HG03432 (cell line): ENCODE data around the gene KIAA1328.

Source experiments
- ATAC-seq: cut with Tn5 transposase; IDR thresholded peaks from one replicate; pipeline ENCODE4 v1.9.1; 2021; ENCODE audit warnings: mild to moderate bottlenecking, moderate library complexity; ENCODE audit not compliant: unreplicated experiment

Gene KIAA1328

GRCh38 chr18:37249171-37249886 is 420.4 kb downstream of the KIAA1328 start:
- no peak for ATAC-seq

- ATAC-seq: no peak
Measured at GRCh38 chr18:37249895-37250618, 421.1 kb downstream of the KIAA1328 start.

- no peak for ATAC-seq
Measured at GRCh38 chr18:37251679-37252078, 422.8 kb downstream of the KIAA1328 start.

GRCh38 chr18:37252342-37252741 is 423.4 kb downstream of the KIAA1328 start:
- ATAC-seq: no peak

- ATAC-seq: no peak
Measured at GRCh38 chr18:37252854-37253393, 424.0 kb downstream of the KIAA1328 start.

- ATAC-seq: peak; percentile 52
Measured at GRCh38 chr18:37253394-37254235, 424.7 kb downstream of the KIAA1328 start.

GRCh38 chr18:37254236-37254754 is 425.4 kb downstream of the KIAA1328 start:
- ATAC-seq: peak; percentile 14

GRCh38 chr18:37254973-37255372 is 426.0 kb downstream of the KIAA1328 start:
- ATAC-seq: no peak

- no peak for ATAC-seq
Measured at GRCh38 chr18:37258131-37258530, 429.2 kb downstream of the KIAA1328 start.

- no peak for ATAC-seq
Measured at GRCh38 chr18:37258819-37259218, 429.9 kb downstream of the KIAA1328 start.

GRCh38 chr18:37259711-37260110 is 430.8 kb downstream of the KIAA1328 start:
- no peak for ATAC-seq

- ATAC-seq: no peak
Measured at GRCh38 chr18:37260367-37261093, 431.6 kb downstream of the KIAA1328 start.

- ATAC-seq: no peak
Measured at GRCh38 chr18:37261246-37261840, 432.4 kb downstream of the KIAA1328 start.

- ATAC-seq: no peak
Measured at GRCh38 chr18:37261988-37262387, 433.1 kb downstream of the KIAA1328 start.

- ATAC-seq: no peak
Measured at GRCh38 chr18:37264956-37265355, 436.0 kb downstream of the KIAA1328 start.

GRCh38 chr18:37265382-37265781 is 436.5 kb downstream of the KIAA1328 start:
- no peak for ATAC-seq

GRCh38 chr18:37266290-37266689 is 437.4 kb downstream of the KIAA1328 start:
- ATAC-seq: no peak

- no peak for ATAC-seq
Measured at GRCh38 chr18:37270038-37270665, 441.2 kb downstream of the KIAA1328 start.

GRCh38 chr18:37270666-37271052 is 441.7 kb downstream of the KIAA1328 start:
- ATAC-seq: no peak
